HCT116 (cell line): ENCODE results near the gene SEC23A. TPM values are rescaled to one million over a fixed set of nuclear protein-coding genes. Genes with fewer than 3 reads are reported as not detected.

ENCODE experiments used
- ATAC-seq: fragments of 200-7000 bp; cut with Tn5 transposase; 2 replicates; pipeline ENCODE4 v1.9.1; 2020; ENCODE audit warnings: mild to moderate bottlenecking, moderate library complexity
- BruUV-seq: library from RNA; stranded (reverse); fragments of 400-500 nt; replicated peaks from 2 replicates; lab custom pipeline; 2021; lab: Mats Ljungman, UMichigan
- CTCF ChIA-PET: fragments of 300-600 bp; sonication (Branson Sonifier 250); formaldehyde crosslinking; loops from one replicate; lab custom pipeline; 2021; ENCODE audit warnings: antibody characterized with exemption; lab: Charles Lee
- POLR2A ChIA-PET: fragments of 300-600, 350-600 bp; sonication (Branson Sonifier 250); formaldehyde crosslinking; loops from one replicate; lab custom pipeline; 2021; ENCODE audit warnings: antibody characterized with exemption; lab: Charles Lee
- RAD21 ChIA-PET, 2 experiments: fragments of 300-600 bp; sonication (Branson Sonifier 250); formaldehyde crosslinking; loops; one replicate each; lab custom pipeline; 2023; ENCODE audit warnings: low total read pairs in 2 of 2; ENCODE audit not compliant: uncharacterized antibody in 2 of 2, unreplicated experiment in 2 of 2, low non-redundant PET in 1 of 2; lab: Charles Lee
- DNase-seq: peaks from one replicate; pipeline ENCODE4 v3.0.0-alpha.2; 2010; ENCODE audit warnings: low read depth, low spot score
- H2AFZ ChIP-seq: fragments of 200-600 bp; shearing (Covaris generic), sonication (generic); 2 replicates; pipeline ENCODE4 v1.6.1; 2017; ENCODE audit warnings: low read depth, mixed run types, mixed read lengths, antibody characterized with exemption, low read length; ENCODE audit not compliant: poor library complexity, severe bottlenecking
- H3K27ac ChIP-seq: 2 replicates; pipeline ENCODE4 v1.5.1; 2012; ENCODE audit warnings: low read depth, low read length
- H3K27me3 ChIP-seq: fragments of 200-600 bp; sonication (generic); 2 replicates; pipeline ENCODE4 v1.6.1; 2016; ENCODE audit warnings: mixed run types, low read length, mixed read lengths; ENCODE audit not compliant: insufficient read depth
- H3K36me3 ChIP-seq, 2 experiments: fragments of 200-500 bp in 1 of 2; fragments of 200-600 bp in 1 of 2; sonication (Bioruptor generic) in 1 of 2; sonication (generic) in 1 of 2; 2 replicates each; pipeline versions ENCODE4 v1.5.1 to v1.6.1; 2014 to 2016; ENCODE audit warnings: low read length in 2 of 2, inconsistent platforms in 1 of 2, mixed read lengths in 1 of 2, mixed run types in 1 of 2; ENCODE audit not compliant: insufficient read depth in 2 of 2, control insufficient read depth in 1 of 2
- H3K4me1 ChIP-seq, 2 experiments: fragments of 200-600 bp in 1 of 2; sonication (generic) in 1 of 2; 2 replicates each; pipeline versions ENCODE4 v1.5.1 to v1.6.1; 2012 to 2017; ENCODE audit warnings: low read length in 2 of 2, inconsistent platforms in 1 of 2, mild to moderate bottlenecking in 1 of 2, mixed read lengths in 1 of 2, mixed run types in 1 of 2, moderate library complexity in 1 of 2; ENCODE audit not compliant: insufficient read depth in 2 of 2, control insufficient read depth in 1 of 2
- H3K4me2 ChIP-seq: fragments of 200-600 bp; sonication (generic); 2 replicates; pipeline ENCODE4 v1.6.1; 2017; ENCODE audit warnings: mixed run types, low read length, mixed read lengths
- H3K4me3 ChIP-seq, 2 experiments: fragments of 200-600 bp in 1 of 2; sonication (generic) in 1 of 2; replicated peaks in 1 of 2; 2 replicates each; pipeline ENCODE4 v1.5.1; 2011 to 2016; ENCODE audit warnings: low read length in 2 of 2, control low read depth in 1 of 2, low read depth in 1 of 2, mild to moderate bottlenecking in 1 of 2, mixed read lengths in 1 of 2, mixed run types in 1 of 2
- H3K79me2 ChIP-seq: fragments of 200-600 bp; sonication (generic); 2 replicates; pipeline ENCODE4 v1.6.1; 2017; ENCODE audit warnings: mild to moderate bottlenecking, mixed run types, low read length, moderate library complexity, mixed read lengths; ENCODE audit not compliant: insufficient read depth
- H3K9ac ChIP-seq: fragments of 200-600 bp; sonication (generic); 2 replicates; pipeline ENCODE4 v1.6.1; 2016; ENCODE audit warnings: low read length, mixed read lengths
- H3K9me2 ChIP-seq: fragments of 200-600 bp; sonication (generic), shearing (Covaris generic); 2 replicates; pipeline ENCODE4 v1.6.1; 2017; ENCODE audit warnings: mixed run types, mild to moderate bottlenecking, moderate library complexity; ENCODE audit not compliant: insufficient read depth
- H3K9me3 ChIP-seq, 2 experiments: fragments of 200-500 bp in 1 of 2; fragments of 200-600 bp in 1 of 2; sonication (Bioruptor generic) in 1 of 2; sonication (generic) in 1 of 2; 2 replicates each; pipeline ENCODE4 v1.6.1; 2014 to 2017; ENCODE audit warnings: low read length in 2 of 2, mixed read lengths in 2 of 2, inconsistent platforms in 1 of 2, low read depth in 1 of 2, mild to moderate bottlenecking in 1 of 2, mixed run types in 1 of 2, moderate library complexity in 1 of 2; ENCODE audit not compliant: control insufficient read depth in 1 of 2, insufficient read depth in 1 of 2
- H4K20me1 ChIP-seq: fragments of 200-600 bp; sonication (generic), shearing (Covaris generic); 2 replicates; pipeline ENCODE4 v1.6.1; 2017; ENCODE audit warnings: mixed run types, mild to moderate bottlenecking, moderate library complexity; ENCODE audit not compliant: insufficient read depth
- ATF3 ChIP-seq: IDR thresholded peaks from 2 replicates; pipeline ENCODE4 v1.6.1; 2012
- CBX3 ChIP-seq: IDR thresholded peaks from 2 replicates; pipeline ENCODE4 v1.6.1; 2012; ENCODE audit warnings: low read depth
- EGR1 ChIP-seq: IDR thresholded peaks from 2 replicates; pipeline ENCODE4 v1.6.1; 2012; ENCODE audit warnings: low read depth
- ELF1 ChIP-seq: IDR thresholded peaks from 2 replicates; pipeline ENCODE4 v1.6.1; 2012; ENCODE audit warnings: low read depth, borderline replicate concordance
- FOSL1 ChIP-seq: IDR thresholded peaks from 2 replicates; pipeline ENCODE4 v1.6.1; 2012; ENCODE audit warnings: low read depth
- MAX ChIP-seq: IDR thresholded peaks from 2 replicates; pipeline ENCODE4 v1.6.1; 2012
- POLR2AphosphoS5 ChIP-seq: IDR thresholded peaks from 2 replicates; pipeline ENCODE4 v1.6.1; 2011; ENCODE audit warnings: mild to moderate bottlenecking, low read depth, low read length, moderate library complexity
- REST ChIP-seq: IDR thresholded peaks from 2 replicates; pipeline ENCODE4 v1.6.1; 2012; ENCODE audit warnings: low read depth
- SIN3A ChIP-seq: IDR thresholded peaks from 2 replicates; pipeline ENCODE4 v1.6.1; 2012; ENCODE audit warnings: low read depth
- ZNF274 ChIP-seq: fragments of 200-500 bp; sonication (Bioruptor generic); IDR thresholded peaks from 2 replicates; pipeline ENCODE4 v1.6.1; 2014; ENCODE audit warnings: mild to moderate bottlenecking, low read depth, low read length, inconsistent platforms
- intact Hi-C: fragments of 100-400 bp; cut with micrococcal nuclease; formaldehyde crosslinking; loops from 2 replicates; pipeline ENCODE4 v1.10.0; 2022
- total RNA-seq: library from RNA; stranded (reverse); gene quantifications from one replicate; pipeline ENCODE4 v1.2.1, GENCODE V29; 2021; ENCODE audit not compliant: unreplicated experiment

Gene SEC23A
- total RNA-seq, 1 experiment from 2014 or later = 81.7 TPM

- no TSS peak for BruUV-seq
- H3K79me2 ChIP-seq = peaks cover 84% of the 10 kb centered on the region
- H3K9me2 ChIP-seq = no peaks in the 10 kb centered on the region
- no peak overlapping the region for H3K4me3 ChIP-seq
- POLR2A ChIA-PET = no interaction called here
- CTCF ChIA-PET = no interaction called here
- H3K4me2 ChIP-seq = no peak overlapping the region
- DNase-seq = no peak
- RAD21 ChIA-PET = no interaction called here
- no peak for ATAC-seq
- H3K36me3 ChIP-seq = peaks cover 5 to 17% of the 10 kb centered on the region in 2 experiments; a peak in 3 of 4 replicates
- peaks cover 0 to 6% of the 10 kb centered on the region in 2 experiments; a peak in 3 of 4 replicates for H3K4me1 ChIP-seq
- no peak overlapping the region for H2AFZ ChIP-seq
- no peak overlapping the region for H3K27ac ChIP-seq
- no peaks in the 10 kb centered on the region for H3K27me3 ChIP-seq
- intact Hi-C loops = no loop called here
- no peaks in the 10 kb centered on the region for H4K20me1 ChIP-seq
- TF ChIP-seq EGR1 (no peak), REST (no peak), POLR2AphosphoS5 (no peak), ELF1 (no peak), CBX3 (no peak), MAX (no peak), ZNF274 (no peak), FOSL1 (no peak), ATF3 (no peak), SIN3A (no peak)
- H3K9me3 ChIP-seq = no peaks in the 10 kb centered on the region
- no peak overlapping the region for H3K9ac ChIP-seq
Observed at GRCh38 chr14:39097159-39097558, 5.9 kb downstream of the SEC23A start.
